ENCODE data around the gene RAI14. TPM values are rescaled to one million over a fixed set of nuclear protein-coding genes. Genes with fewer than 3 reads are reported as not detected.

RAI14 gene
- total RNA-seq, 1 donor from 2014 or later: 1.1 TPM

DNA sequence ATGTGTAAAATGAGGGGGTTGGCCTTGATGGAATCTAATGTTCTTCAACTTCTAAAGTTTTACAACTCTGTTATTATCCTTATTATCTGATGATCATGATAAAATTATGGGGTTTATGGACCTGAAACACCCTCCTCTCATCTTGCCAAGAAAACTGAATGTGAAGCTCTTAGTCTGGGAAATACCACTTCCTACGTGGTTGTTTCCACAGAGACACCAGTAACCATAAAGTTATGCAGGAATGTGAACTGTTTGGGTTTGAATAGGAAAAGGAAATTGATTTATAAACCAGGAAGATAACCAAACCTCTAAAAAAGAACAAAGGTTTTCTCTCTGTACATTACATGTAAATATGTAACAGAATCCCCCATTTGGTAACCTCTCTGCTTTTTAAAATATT lies 28.3 kb upstream of the RAI14 start:
- H3K27me3 Mint-ChIP-seq: no peaks in the 10 kb centered on the region
- DNase-seq (no peak), ATAC-seq (ENCODE audit: low read depth) (no peak)
- H3K36me3 Mint-ChIP-seq (ENCODE audit: low read depth): no peaks in the 10 kb centered on the region
- H3K4me3 Mint-ChIP-seq: no peak overlapping the region
- H3K9me3 Mint-ChIP-seq: peaks cover 16% of the 10 kb centered on the region
- ChIA-PET POLR2A (no interaction called here), CTCF (no interaction called here)
- no peaks in the 10 kb centered on the region for H3K4me1 Mint-ChIP-seq
- intact Hi-C loops (cut with micrococcal nuclease): no loop called here
- TF ChIP-seq, protein P1, sequence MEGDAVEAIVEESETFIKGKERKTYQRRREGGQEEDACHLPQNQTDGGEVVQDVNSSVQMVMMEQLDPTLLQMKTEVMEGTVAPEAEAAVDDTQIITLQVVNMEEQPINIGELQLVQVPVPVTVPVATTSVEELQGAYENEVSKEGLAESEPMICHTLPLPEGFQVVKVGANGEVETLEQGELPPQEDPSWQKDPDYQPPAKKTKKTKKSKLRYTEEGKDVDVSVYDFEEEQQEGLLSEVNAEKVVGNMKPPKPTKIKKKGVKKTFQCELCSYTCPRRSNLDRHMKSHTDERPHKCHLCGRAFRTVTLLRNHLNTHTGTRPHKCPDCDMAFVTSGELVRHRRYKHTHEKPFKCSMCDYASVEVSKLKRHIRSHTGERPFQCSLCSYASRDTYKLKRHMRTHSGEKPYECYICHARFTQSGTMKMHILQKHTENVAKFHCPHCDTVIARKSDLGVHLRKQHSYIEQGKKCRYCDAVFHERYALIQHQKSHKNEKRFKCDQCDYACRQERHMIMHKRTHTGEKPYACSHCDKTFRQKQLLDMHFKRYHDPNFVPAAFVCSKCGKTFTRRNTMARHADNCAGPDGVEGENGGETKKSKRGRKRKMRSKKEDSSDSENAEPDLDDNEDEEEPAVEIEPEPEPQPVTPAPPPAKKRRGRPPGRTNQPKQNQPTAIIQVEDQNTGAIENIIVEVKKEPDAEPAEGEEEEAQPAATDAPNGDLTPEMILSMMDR (IDR thresholded peaks at IDR 0.05): no peak
- no peak overlapping the region for H3K27ac Mint-ChIP-seq

DNA sequence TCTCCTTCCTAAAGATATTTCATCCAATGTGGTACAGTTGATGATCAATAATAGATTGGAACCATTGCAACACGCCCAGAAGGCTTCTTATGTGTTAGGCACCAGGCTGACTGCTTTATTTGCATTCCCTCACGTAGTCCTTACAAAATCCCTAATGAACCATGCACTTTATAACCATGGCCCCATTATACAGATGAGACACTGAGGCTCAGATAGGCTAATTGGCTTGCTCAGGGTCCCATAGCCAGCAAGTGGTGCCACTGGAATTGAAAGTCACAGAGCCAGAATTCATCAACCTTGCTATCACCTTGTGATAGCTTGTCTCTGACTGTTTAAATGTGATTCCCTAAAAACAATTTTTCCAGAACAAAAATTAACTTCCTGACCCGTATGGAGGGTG lies 27.8 kb upstream of the RAI14 start:
- no peaks in the 10 kb centered on the region for H3K4me1 Mint-ChIP-seq
- intact Hi-C loops (cut with micrococcal nuclease): no loop called here
- TF ChIP-seq, protein P1 (IDR thresholded peaks at IDR 0.05): no peak
- H3K4me3 Mint-ChIP-seq: no peak overlapping the region
- H3K27ac Mint-ChIP-seq: no peak overlapping the region
- POLR2A ChIA-PET: no interaction called here
- DNase-seq: no peak
- no peaks in the 10 kb centered on the region for H3K27me3 Mint-ChIP-seq
- ATAC-seq (ENCODE audit: low read depth): no peak
- peaks cover 16% of the 10 kb centered on the region for H3K9me3 Mint-ChIP-seq
- H3K36me3 Mint-ChIP-seq (ENCODE audit: low read depth): no peaks in the 10 kb centered on the region
- CTCF ChIA-PET: no interaction called here

DNA sequence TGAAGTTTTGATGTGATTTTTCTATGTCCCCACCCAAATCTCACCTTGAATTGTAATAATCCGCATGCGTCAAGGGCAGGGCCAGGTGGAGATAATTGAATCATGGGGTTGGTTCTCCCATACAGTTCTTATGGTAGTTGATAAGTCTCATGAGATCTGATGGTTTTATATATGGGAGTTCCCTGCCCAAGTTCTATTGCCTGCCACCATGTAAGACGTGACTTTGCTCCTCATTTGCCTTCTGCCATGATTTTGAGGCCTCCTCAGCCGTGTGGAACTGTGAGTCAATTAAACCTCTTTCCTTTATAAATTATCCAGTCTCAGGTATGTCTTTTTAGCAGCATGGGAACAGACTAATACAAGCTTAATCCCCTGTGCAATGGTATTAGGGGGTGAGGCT lies 25.5 kb upstream of the RAI14 start:
- H3K36me3 Mint-ChIP-seq (ENCODE audit: low read depth): no peaks in the 10 kb centered on the region
- no peak overlapping the region for H3K27ac Mint-ChIP-seq
- no peaks in the 10 kb centered on the region for H3K4me1 Mint-ChIP-seq
- no peaks in the 10 kb centered on the region for H3K27me3 Mint-ChIP-seq
- no peak overlapping the region for H3K4me3 Mint-ChIP-seq
- DNase-seq: no peak
- peaks cover 16% of the 10 kb centered on the region for H3K9me3 Mint-ChIP-seq
- intact Hi-C loops (cut with micrococcal nuclease): no loop called here
- TF ChIP-seq, protein P1 (IDR thresholded peaks at IDR 0.05): no peak
- POLR2A ChIA-PET: no interaction called here
- no peak for ATAC-seq (ENCODE audit: low read depth)
- CTCF ChIA-PET: no interaction called here

DNA sequence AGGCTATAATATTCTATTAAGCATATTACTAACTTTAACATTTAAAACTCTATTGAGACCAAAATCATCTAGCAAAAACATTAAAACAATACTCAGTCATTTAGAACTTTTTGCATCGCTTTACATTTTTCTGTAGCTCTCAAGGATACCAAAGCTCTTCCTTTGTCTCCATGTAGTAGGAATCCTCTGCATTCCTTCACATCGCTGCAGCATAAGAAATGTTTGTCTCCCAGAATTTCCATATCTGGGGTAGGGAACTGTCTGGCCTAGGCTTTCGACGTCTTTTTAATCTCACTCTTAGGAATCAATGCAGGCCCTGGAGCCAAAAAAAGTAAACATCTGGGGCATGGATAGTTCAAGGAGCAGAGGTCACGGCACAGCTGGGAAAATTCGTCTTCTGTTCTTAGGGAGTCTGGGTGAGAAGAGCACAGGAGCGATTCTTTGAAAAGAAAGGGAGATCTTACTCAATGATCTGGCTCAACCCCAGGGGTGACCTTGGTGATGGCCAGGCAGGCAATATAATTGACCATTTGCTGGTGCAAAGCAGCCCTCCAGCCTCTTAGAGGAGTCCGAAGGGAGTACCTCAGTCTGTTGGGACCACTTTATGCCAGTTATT lies 23.2 kb upstream of the RAI14 start:
- TF ChIP-seq, protein P1 (IDR thresholded peaks at IDR 0.05): no peak
- CTCF ChIA-PET: no interaction called here
- intact Hi-C loops (cut with micrococcal nuclease): no loop called here

DNA sequence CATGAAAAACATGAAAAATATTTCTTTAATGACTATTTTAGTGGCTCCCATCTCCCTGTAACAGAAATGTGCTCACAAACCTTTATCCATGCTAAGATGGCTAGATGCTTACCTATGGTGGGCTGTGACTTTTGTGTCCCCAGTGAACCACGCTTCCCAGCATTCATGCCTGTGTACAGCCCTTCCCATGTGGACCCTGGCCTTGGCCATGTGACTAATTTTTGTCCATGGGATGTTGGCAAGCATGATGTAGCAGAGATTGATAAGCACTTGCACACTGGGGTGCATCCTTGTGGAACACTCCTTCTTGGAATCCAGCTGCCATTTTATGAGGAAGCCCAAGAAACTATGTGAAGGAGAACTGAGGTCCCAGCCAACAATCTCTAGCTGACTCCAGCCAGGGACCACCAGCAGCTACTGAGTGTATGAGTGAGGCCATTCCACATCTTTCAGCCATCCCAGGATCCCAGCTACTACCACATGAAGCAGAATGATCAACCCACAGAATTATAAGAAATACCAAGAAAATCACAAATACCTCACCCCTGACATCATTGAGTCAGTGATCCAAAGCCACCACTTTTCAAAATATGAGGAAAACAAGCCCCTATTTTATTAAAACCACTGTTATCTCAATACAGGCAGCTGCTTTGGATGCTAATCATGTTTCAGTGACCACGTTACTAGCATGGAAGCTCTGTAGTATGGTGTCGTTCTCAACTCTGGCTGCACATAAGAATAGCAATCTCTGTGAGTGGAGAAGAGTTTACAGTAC lies 16.1 kb upstream of the RAI14 start:
- ATAC-seq (ENCODE audit: low read depth): no peak
- Mint-ChIP-seq H3K27me3 (peaks cover 12% of the 10 kb centered on the region), H3K4me1 (peaks cover 6% of the 10 kb centered on the region), H3K27ac (no peak overlapping the region), H3K9me3 (peaks cover 11% of the 10 kb centered on the region), H3K4me3 (no peak overlapping the region), H3K36me3 (ENCODE audit: low read depth) (no peaks in the 10 kb centered on the region)
- intact Hi-C loops (cut with micrococcal nuclease): no loop called here
- TF ChIP-seq, protein P1 (IDR thresholded peaks at IDR 0.05): no peak
- CTCF ChIA-PET: no interaction called here
- no peak for DNase-seq
- POLR2A ChIA-PET: no interaction called here

More for the DNA sequence above, 23.2 kb upstream of the RAI14 start:
- Mint-ChIP-seq H3K9me3 (peaks cover 21% of the 10 kb centered on the region), H3K4me1 (no peaks in the 10 kb centered on the region), H3K27ac (no peak overlapping the region), H3K36me3 (ENCODE audit: low read depth) (no peaks in the 10 kb centered on the region), H3K27me3 (no peaks in the 10 kb centered on the region), H3K4me3 (no peak overlapping the region)
- DNase-seq: no peak
- ATAC-seq (ENCODE audit: low read depth): no peak
- POLR2A ChIA-PET: no interaction called here

Measured in activated B cell treated with CpG ODN at 0.5 μM for 24 hours (primary cell).